Activated CD4-positive, alpha-beta T cell treated with anti-CD3 and anti-CD28 coated beads, Interleukin-2, amount 50 U/mL, for 48 hours (primary cell): Measurements from ENCODE around the gene SLC13A4.
"Not testable (repeated sequence)": the region's sequence is repeated elsewhere in the genome, so short reads cannot be mapped to it uniquely, and the experiment has no call there.

Source experiments
- DNase-seq, 2 experiments: peaks; one replicate each; pipeline ENCODE4 v3.0.0-alpha.2; 2020

SLC13A4 gene

DNA sequence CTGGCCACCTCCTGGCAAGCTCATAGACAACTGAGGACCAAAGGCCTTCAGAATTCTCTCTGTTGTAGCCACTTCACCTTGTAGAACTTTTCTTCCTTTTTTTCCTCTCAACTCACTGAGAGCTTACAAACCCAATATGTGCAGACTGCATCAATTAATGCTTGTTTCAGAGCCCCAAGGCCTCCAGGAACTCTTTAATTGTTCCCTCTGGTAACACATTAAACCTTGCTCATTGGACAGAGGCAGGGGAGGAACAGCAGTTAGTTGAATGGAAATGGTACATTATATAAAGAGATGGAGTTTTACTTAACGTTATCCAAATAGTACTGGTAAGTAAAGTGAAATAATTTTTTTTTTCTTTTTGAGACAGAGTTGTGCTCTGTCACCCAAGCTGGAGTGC lies 40.5 kb downstream of the SLC13A4 start:
- no peak for DNase-seq

DNA sequence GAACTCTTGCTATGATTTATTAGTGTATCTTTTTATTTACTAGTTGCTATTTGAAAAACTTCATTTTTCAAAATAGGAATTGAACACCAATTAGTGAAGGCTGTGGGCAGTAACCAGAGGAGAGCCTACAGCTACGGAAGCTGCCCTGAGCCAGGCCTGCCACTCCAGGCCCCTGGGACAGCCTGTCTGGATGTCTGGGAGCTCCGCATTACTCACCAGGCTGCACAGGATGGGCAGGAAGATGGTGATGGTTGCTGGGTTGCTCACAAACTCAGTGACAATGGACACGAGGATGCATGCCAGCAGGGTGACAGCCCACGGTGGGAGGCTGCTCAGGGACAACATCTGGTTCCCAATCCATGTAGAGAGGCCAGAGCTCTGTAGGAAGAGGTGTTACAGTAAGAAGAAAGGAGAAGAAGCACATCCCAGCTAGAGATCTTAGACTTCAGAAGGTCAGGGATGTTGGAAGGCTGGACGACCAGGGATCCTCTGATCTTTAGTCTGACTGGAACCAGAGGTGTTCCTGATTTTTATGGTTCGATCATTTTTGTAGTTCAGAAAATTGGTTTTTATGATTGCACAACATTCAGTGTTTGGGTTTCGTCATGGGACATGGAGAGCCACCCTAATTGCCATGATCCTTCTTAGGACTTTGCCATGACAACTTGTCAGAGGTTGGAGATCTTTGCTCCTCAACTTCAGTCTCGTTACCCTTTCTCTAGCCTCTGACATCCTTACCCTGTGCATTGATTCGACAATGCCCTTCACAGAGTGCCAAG lies 42.5 kb downstream of the SLC13A4 start:
- no peak for DNase-seq

DNA sequence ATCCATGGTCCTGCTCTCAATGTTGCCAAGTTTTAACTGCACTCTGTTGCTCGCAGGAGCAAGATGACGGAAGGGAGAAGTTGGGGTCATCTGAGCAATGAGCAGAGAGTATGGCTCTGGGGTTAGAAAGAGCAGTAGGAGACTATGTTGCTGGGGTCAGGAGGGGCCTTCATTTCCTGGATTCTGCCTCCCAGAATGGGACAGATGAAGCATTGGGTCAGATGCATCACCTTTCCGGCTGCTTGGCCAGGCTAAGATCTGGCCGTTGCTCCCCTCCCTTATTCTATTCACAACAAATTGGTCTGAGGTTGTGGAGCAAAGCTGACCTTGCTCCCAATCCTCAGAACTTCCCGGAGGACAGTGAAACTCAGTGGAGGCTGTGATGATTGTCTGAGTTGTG lies 43.3 kb downstream of the SLC13A4 start:
- no peak for DNase-seq

DNA sequence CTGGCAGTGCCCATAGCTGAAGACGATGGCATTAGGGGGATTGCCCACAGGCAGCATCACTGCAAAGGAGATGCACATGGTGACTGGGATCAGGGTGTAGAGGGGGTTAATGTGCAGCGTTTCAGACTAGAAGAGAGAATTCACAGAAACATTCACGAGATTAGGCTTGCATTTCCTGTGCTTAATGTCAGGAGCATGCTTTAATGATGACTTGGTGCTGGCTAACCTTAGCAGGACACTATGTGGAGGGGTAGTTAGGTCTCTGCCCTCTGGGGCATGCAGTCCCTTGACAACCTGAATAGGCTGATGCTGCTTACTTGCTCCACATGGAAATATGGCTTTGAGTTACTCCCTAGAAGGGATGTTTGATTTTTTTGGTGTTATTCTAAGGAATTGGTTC lies 43.9 kb downstream of the SLC13A4 start:
- no peak for DNase-seq

DNA sequence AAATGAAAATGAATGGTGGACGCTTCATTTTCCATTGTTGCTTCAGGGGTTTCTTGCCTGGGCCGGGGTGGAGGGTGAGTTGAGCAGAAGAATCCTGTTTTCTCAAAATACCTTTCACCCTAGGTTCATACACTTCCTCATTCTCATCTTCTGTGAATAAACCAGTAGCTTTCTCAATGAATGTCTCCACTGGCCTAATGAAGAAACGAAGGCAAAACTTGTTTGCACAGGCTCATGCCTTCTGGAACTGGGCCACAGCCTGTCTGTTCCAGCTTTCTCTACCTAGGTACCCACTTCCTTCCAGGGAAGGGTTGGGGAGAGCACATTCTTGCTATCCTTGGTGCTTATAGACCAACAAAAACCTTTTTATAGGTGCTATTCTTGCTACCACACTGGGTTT lies 44.4 kb downstream of the SLC13A4 start:
- DNase-seq = no peak

DNA sequence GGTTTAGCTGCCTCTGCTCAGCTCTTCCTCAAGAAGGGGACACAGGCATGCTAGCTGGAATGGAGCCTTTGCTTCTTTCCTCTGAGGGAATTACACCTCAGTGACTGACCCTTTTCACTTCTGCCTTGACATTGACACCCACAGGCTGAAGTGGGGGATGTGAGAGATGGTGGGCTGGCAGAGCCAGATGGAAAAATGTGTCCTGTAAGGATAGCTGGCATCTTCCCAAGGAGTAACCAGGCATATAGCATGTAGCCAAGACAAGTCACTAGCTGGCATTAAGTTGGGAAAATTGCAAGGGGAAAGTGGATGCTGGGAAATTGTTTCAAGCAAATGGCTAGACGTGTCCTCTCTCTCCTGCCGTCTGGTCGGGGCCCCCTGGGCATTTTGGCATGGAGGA lies 45.8 kb downstream of the SLC13A4 start:
- no peak for DNase-seq

DNA sequence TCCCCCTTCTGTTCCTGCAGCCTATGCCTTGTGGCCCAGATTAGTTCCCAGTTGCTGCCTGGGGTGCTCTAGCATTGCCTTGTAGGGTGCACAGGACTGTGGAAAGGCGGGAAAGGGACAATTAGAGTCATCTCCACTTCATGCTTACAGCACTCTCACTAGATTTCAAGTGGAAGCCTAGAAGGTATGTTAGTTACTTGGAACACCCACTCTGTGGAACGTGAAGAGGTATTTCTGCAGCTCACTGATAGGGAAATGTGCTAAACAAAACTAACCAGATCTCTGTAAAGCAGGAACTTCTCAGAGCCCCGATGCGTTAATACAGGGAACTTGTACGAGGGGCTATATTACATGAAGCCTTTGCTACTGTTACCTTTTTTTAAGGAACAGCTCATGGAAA lies 46.2 kb downstream of the SLC13A4 start:
- no peak for DNase-seq

DNA sequence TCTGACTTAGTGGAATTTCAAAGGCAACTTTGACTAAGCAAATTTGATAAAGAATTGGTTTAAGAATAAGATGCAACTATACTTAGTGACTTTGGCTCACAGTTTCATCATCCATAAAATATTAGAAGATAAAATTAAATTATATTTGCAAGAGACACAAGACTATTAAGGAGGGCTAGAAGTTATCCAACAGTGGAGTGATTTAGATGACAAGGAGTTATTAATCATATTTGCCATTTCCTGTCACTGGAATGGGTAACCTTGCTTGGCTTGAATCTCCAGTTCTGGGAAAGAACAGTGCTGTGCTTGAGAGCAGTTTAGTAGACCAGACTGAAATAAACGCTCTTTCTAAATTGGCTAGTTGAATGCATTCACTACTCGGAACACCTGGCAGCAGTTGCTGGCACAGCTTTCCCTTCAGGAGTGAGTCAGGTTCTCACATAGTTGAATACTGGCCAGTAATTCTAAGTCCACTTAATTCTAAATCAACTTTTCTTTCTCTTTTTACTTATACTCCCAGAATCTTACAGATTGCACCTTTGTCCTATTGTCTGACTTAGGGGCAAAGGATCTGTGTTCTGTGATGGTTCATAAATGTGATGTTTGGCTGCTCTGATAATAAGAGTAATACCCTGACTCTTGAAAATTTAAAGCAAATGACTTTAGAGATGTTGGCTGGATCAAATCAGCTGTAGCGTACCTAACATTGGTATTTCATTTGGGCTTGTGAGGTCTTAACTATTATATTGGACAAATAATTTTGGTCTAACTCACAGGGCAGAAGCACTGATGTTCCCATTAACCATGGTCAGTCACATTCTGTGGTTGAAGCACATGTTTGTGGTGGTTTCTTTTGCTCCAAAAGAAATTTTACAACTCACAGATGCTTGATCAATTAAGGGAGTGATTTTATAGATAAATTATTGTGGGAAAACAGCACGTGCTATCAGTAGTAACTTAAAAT lies 49.1 kb downstream of the SLC13A4 start:
- no peak for DNase-seq

DNA sequence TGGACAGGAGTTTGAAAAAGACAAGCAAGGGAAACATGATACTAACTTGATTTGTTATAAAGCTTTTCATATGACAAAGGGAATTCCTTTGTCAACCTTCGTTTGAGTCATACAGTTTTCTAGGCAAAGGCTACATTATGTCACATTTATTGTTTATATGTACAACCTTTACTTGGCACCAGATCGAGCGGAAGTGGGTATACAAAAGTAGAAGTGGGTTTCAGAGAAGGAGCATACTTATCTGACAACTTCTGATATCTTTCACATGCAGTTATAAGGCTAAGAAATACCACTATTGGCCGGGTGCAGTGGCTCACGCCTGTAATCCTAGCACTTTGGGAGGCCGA lies 54.7 kb downstream of the SLC13A4 start:
- DNase-seq = no peak

DNA sequence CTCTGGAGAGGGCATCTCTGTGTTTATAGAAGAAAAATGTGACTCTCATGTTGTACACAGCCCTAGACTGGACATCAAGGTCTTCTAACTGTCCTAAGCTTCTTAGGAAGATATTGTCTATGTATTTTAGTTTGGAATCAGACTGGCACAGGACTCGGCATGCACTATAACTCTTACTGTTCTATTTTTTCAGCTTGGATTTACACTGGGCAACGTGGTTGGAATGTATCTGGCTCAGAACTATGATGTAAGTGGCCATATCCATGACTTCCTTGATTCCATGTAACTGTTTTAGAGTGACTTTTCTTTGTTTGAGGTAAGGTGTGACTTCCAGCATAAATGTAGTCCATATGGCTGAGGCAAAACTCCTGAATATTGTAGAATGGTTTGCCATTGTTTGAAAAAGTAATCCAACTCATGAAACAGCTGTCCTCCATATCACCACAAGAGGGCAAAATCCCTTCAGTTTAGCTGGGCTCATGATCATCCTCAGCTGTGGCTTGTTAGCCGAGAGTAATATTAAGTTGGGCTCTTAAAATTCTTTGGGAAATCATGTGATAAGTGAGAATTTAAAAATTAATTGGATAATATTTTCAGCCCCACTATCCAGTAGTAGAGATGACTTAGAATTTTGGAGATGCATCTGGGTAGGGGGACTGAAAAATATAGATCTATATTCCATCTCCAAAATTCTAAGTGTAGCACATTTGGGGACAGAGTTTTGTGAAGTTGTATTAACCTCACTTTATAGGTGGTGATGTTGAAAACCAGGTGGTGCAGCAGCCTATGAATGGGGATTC lies 55.2 kb downstream of the SLC13A4 start:
- no peak for DNase-seq

DNA sequence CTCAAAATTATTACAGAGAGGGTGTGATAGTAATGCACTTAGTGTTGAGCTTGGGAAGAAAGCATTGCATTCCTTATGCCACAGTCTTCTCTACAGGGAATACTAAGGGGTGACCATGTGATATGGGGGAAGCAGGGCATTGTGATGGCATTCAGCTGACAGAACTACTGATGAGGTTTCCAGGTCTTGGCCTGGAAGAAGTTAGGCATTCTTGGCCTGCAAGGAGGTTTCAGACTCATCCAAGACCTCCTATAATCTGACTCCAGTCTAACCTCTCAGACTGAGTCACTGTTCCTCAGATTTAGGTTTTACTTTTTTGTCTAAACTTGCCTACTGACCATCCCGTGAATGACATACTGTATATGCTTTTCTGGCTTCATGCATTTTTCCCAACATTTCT lies 57.8 kb downstream of the SLC13A4 start:
- no peak for DNase-seq

DNA sequence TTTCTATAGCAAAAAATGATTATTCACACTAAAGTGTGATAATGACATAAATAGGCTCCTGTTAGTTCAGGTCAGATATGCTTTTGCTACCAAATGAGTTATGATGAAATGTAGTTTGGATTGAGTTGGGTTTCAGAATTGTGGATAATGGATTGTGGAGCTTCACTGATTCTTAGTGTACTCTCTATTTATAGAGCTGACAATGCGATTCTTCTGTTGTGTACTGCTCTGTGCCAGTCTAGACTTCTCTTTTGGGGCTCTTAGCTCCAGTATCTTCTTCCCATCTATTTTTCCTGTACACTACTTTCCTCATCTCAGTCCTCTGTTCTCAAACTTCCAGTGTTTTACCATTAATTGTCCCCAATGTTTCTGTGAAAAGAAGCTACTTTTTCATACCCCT lies 58.2 kb downstream of the SLC13A4 start:
- no peak for DNase-seq

DNA sequence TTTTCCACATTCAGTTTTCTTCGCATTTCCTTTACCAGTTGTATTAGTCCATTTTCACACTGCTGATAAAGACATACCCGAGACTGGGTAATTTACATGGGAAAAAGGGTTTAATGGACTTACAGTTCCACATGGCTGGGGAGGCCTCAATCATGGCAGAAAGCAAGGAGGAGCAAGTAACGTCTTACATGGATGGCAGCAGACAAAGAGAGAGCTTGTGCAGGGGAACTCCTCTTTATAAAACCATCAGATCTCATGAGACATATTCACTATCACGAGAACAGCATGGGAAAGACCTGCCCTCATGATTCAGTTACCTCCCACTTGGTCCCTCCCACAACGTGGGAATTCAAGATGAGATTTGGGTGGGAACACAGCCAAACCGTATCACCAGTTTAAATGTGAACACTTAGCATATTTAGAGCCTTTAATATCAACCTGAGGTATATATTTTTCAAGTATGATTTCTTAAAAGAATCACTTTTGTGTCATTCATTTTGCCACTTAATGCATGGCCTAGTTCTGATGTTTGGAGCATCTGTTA lies 59.1 kb downstream of the SLC13A4 start:
- DNase-seq = not testable (repeated sequence)

DNA sequence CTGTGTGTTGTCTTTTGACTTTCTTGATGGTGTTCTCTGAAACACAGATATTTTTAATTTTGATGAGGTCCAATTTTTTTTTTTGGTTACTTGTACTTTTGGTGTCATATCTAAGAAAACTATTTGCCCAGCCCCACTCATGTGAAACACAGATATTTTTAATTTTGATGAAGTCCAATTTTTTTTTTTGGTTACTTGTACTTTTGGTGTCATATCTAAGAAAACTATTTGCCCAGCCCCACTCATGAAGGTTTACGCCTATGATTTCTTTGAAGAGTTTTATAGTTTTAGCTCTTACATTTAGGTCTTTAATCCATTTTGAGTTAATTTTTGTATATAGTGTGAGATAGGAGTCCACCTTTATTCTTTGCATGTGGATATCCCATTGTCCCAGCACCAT lies 60.4 kb downstream of the SLC13A4 start:
- DNase-seq = not testable (repeated sequence)

DNA sequence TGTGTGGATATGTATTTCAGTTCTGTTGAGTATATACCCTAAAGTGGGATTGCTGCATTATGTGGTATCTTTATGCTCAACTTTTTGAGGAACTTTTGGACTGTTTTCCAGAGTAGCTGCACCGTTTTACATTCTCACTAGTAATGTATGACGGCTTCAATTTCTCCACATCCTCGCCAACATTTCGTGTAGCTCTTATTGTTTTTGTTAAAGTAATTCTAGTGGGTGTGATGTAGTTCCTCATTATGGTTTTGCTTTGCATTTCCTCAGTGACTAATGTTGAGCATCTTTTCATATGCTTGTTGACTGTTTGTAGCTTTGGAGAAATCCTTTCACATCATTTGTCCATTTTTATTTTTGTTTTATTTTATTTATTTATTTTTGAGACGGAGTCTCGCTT lies 61.1 kb downstream of the SLC13A4 start:
- no peak for DNase-seq

DNA sequence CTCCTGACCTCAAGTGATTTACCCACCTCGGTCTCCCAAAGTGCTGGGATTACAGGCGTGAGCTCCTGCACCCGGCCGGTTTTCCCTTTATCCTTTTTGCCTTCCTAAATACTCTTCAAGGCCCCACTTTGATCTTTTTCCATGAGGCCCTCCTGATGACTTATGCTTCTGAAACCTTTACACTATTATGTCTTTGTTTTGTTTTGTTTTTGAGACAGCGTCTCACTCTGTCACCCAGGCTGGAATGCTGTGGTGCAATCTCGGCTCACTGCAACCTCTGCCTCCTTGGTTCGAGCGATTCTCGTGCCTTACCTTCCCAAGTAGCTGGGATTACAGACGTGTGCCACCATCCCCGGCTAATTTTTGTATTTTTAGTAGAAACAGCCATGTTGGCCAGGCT lies 61.8 kb downstream of the SLC13A4 start:
- DNase-seq = no peak

DNA sequence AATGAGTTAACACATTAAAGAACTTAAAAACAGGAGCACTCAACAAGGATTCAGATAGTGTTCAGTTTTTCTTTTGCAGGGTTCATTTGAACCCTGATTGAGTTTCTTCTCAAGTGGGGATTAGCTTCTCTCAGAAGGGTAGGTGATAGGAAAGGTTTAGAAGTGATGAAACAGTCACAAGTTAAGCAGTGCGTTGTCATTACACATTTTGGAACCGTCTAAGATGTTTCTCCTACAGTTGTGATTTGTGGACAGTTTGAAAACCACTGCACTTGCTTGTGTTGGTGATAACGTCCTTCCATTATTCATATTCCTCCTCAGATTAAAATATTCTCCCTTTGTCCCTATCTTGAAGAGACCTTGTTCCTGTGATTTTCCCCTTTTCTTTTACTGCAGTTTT lies 62.9 kb downstream of the SLC13A4 start:
- DNase-seq = no peak

DNA sequence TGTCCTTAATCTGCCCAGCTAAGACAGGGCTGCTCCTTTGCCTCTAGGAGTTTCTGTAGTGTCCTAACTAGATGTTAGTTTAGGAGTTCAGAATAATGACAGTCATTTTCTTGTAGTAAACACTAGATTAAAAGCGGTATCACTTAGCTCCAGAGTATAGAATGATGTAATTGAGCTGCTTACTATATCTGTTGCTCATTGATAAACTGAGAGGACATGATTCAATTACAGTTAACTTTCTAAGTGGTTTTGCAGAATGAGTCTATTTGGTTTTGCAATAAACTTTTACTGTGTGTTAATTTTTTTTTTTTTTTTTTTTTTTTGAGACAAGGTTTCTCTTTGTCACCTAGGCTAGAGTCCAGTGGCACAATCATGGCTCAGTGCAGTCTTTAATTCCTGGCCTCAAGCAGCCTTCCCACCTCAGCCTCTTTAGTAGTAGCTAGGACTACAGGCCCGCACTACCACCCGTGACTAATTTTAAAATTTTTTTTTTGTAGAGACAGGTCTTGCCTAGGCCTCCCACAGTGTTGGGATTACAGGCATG lies 63.9 kb downstream of the SLC13A4 start:
- peak in 1 of 2 experiments; percentile 9 for DNase-seq

DNA sequence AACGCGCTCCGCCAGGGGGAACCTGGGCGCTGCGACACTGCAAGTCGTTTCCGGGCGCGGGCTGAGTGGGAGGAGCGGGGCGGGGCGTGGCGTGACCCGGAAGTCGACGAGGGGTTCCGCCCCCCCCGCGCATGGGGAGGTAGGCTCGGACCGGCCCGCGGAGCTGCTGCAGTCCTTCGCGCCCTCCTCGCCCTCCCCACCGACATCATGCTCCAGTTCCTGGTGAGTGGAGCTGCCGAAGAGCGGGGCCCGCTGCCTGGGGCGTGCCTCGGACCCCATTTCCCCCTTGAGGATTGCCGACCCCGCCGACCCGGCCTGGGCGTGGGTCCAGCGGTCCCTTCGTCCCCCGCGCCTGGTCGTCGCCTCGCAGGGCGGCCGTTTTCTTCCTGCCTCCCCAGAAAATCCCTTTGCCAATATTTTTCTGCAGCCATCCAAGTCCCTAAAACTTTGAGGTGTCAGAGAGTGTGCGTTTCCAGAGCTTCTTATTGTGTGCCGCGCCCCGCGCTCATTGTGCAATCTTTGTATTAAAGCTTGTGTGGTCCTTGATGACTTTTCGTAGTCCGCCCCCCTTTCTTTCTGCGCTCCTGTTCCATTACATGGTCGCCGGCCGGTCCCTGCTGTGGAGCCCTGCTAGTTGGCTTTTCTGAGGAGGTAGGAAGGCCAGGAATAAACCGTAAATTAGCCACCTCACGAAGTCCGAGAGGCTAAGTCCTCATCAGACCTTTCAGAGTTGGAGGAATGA lies 65.4 kb downstream of the SLC13A4 start, which contains the start of gene STMP1:
STMP1 (plus strand) TSS at position 142 of the 742 bp plus-strand sequence.
- DNase-seq = peak; percentile 97

DNA sequence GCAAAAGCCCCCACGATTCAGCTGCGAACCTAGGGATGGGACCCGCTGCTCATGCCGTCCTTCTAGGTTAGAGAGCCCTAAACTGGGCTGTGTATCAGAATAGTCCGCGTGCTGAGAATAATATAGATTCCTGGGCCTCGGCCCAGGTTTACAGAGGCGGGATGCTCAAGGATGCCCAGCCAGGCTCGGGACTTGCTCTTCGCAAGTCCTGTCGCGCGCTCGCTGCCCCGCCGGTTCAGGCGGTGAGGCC lies 65.9 kb downstream of the SLC13A4 start:
- DNase-seq = no peak

DNA sequence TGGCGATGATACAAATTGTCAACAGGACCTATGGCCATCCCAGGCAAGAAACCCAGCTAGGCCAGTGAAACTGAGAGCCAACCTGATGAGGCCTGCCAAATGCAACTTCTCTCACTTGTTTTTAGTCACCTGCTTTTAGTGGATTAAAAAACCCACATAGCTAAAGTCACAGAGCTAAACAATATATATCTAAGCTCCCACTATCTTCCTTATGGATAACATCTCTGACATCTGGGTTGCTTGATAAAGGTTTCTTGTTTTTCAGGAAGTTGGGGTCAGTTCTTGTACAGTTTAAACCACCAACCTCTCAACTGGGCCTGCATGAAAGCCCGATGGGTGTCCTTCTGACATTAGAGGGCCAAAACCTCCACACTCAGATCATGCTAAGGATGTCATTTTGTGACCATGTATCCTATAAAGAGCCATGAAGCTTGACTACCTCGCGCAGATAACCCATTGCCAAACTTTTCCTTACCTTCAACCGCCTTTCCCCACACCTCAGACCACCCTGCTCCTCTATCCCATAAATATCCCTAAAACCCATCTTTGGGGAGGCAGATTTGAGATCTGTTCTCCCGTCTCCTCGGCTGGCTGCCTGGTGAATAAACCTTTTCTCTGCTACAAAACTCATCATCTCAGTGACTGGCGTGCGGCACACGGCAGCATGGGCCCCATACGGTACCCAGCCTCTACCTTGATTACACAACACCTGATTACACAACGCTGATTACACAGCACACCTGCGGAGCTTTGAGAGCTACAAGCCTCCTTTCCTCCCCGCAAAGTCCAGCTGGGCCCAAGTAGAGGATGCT lies 66.5 kb downstream of the SLC13A4 start:
- DNase-seq = no peak
